Esophagus (tissue), 2 donors: Measurements from ENCODE around the gene EVPL. TPM values are rescaled to one million over a fixed set of nuclear protein-coding genes. Genes with fewer than 3 reads are reported as not detected.

Experiments used
- H3K27ac ChIP-seq, 2 donors: one replicate each; pipeline ENCODE4 v1.5.1; 2013; ENCODE audit warnings: low read depth in 2 of 2, mild to moderate bottlenecking in 2 of 2, inconsistent platforms in 1 of 2, low read length in 1 of 2, moderate library complexity in 1 of 2
- H3K27me3 ChIP-seq, 2 donors: one replicate each; pipeline ENCODE4 v1.6.1; 2013; ENCODE audit warnings: low read length in 2 of 2, control low read depth in 1 of 2, mild to moderate bottlenecking in 1 of 2; ENCODE audit not compliant: insufficient read depth in 2 of 2, control insufficient read depth in 1 of 2
- H3K36me3 ChIP-seq, 2 donors: one replicate each; pipeline ENCODE4 v1.6.1; 2013; ENCODE audit warnings: low read length in 1 of 2; ENCODE audit not compliant: control insufficient read depth in 2 of 2, insufficient read depth in 2 of 2
- H3K4me1 ChIP-seq, 2 donors: one replicate each; pipeline ENCODE4 v1.6.1; 2013; ENCODE audit warnings: low read length in 1 of 2; ENCODE audit not compliant: control insufficient read depth in 2 of 2, insufficient read depth in 2 of 2
- H3K4me3 ChIP-seq, 2 donors: one replicate each; pipeline ENCODE4 v1.5.1; 2013; ENCODE audit warnings: low read length in 2 of 2, mild to moderate bottlenecking in 2 of 2, low read depth in 1 of 2, moderate library complexity in 1 of 2
- H3K9me3 ChIP-seq, 2 donors: one replicate each; pipeline ENCODE4 v1.6.1; 2013; ENCODE audit warnings: mild to moderate bottlenecking in 2 of 2, low read depth in 1 of 2, low read length in 1 of 2, moderate library complexity in 1 of 2; ENCODE audit not compliant: control insufficient read depth in 2 of 2, insufficient read depth in 1 of 2
- WGBS, 2 donors: extraction: QIAGEN DNeasy Blood & Tissue Kit; methylation state at CpG; one replicate each; pipeline ENCODE4 v1.1.7; 2013; 5-methylcytosine and 5-hydroxymethylcytosine counted together
- polyA plus RNA-seq, 2 donors: library from polyadenylated mRNA; stranded (reverse); fragments of 200-250 nt; gene quantifications; one replicate each; pipeline ENCODE4 v1.2.3, GENCODE V29; 2013
- donor health status: healthy with polysubstance abuse.
- donor health status: Bipolar disorder and iron deficiency.

The EVPL gene
- polyA plus RNA-seq, 2 donors = 229 to 425 TPM

- H3K36me3 ChIP-seq = peaks cover 0 to 49% of the 10 kb centered on the region in 2 donors
- H3K27me3 ChIP-seq = no peaks in the 10 kb centered on the region
- no peak overlapping the region for H3K4me3 ChIP-seq
- no peaks in the 10 kb centered on the region for H3K4me1 ChIP-seq
- no peaks in the 10 kb centered on the region for H3K9me3 ChIP-seq
- H3K27ac ChIP-seq = peak overlapping the region in 1 of 2 donors; percentile 29
- WGBS, 2 donors = 71 to 82% methylated on average over 8 of the region's 8 CpGs
Measured at GRCh38 chr17:76004750-76005262, 22.3 kb downstream of the EVPL start.

GRCh38 chr17:76003915-76004314, 23.2 kb downstream of the EVPL start:
- Histone ChIP-seq H3K27ac (no peak overlapping the region), H3K27me3 (no peaks in the 10 kb centered on the region), H3K36me3 (peaks cover 0 to 41% of the 10 kb centered on the region in 2 donors), H3K4me1 (no peaks in the 10 kb centered on the region), H3K9me3 (no peaks in the 10 kb centered on the region), H3K4me3 (no peak overlapping the region)
- 70 to 78% methylated on average over 6 of the region's 6 CpGs for WGBS, 2 donors

- Histone ChIP-seq H3K4me1 (peaks cover 0 to 5% of the 10 kb centered on the region in 2 donors), H3K27me3 (no peaks in the 10 kb centered on the region), H3K36me3 (peaks cover 0 to 25% of the 10 kb centered on the region in 2 donors), H3K9me3 (no peaks in the 10 kb centered on the region), H3K27ac (peak overlapping the region in 1 of 2 donors; percentile 53), H3K4me3 (no peak overlapping the region)
- 93 to 95% methylated on average over 12 of the region's 12 CpGs for WGBS, 2 donors
Measured at GRCh38 chr17:76002100-76002499, 25.0 kb downstream of the EVPL start.

- no peaks in the 10 kb centered on the region for H3K27me3 ChIP-seq
- no peak within 1 kb of the TSS for H3K4me3 ChIP-seq
- H3K4me1 ChIP-seq = peaks cover 0 to 10% of the 10 kb centered on the region in 2 donors
- H3K36me3 ChIP-seq = peaks cover 0 to 20% of the 10 kb centered on the region in 2 donors
- peak within 1 kb of the TSS; percentile 2 to 78 for H3K27ac ChIP-seq
- no peaks in the 10 kb centered on the region for H3K9me3 ChIP-seq
- 77 to 78% methylated on average over 17 to 21 of the region's 21 CpGs for WGBS, 2 donors
Measured at GRCh38 chr17:76000755-76001521, 26.2 kb downstream of the EVPL start, which contains the start of gene CDK3. Gene CDK3, plus strand, starts transcription at chr17:76000855. Its CDS starts 571 bp downstream, at chr17:76001426.

GRCh38 chr17:76000016-76000754, 26.9 kb downstream of the EVPL start:
- 53 to 56% methylated on average over 31 of the region's 31 CpGs for WGBS, 2 donors
- Histone ChIP-seq H3K27me3 (no peaks in the 10 kb centered on the region), H3K4me3 (no peak overlapping the region), H3K27ac (peak overlapping the region; percentile 2 to 78), H3K36me3 (peaks cover 0 to 21% of the 10 kb centered on the region in 2 donors), H3K4me1 (peaks cover 0 to 10% of the 10 kb centered on the region in 2 donors), H3K9me3 (no peaks in the 10 kb centered on the region)

- no peaks in the 10 kb centered on the region for H3K27me3 ChIP-seq
- peaks cover 0 to 10% of the 10 kb centered on the region in 2 donors for H3K4me1 ChIP-seq
- WGBS, 2 donors = 88 to 91% methylated on average over 9 of the region's 9 CpGs
- H3K27ac ChIP-seq = peak overlapping the region in 1 of 2 donors; percentile 50
- no peaks in the 10 kb centered on the region for H3K9me3 ChIP-seq
- peaks cover 0 to 15% of the 10 kb centered on the region in 2 donors for H3K36me3 ChIP-seq
- H3K4me3 ChIP-seq = no peak overlapping the region
Measured at GRCh38 chr17:75998327-75998795, 28.7 kb downstream of the EVPL start.

- Histone ChIP-seq H3K4me3 (no peak overlapping the region), H3K27me3 (no peaks in the 10 kb centered on the region), H3K9me3 (no peaks in the 10 kb centered on the region), H3K36me3 (peaks cover 0 to 11% of the 10 kb centered on the region in 2 donors), H3K4me1 (peaks cover 0 to 10% of the 10 kb centered on the region in 2 donors), H3K27ac (peak overlapping the region; percentile 50 to 96)
- 30 to 38% methylated on average over 18 of the region's 18 CpGs for WGBS, 2 donors
Measured at GRCh38 chr17:75996665-75997590, 30.2 kb downstream of the EVPL start.

- no peaks in the 10 kb centered on the region for H3K27me3 ChIP-seq
- peaks cover 0 to 10% of the 10 kb centered on the region in 2 donors for H3K4me1 ChIP-seq
- peaks cover 3 to 10% of the 10 kb centered on the region in 2 donors for H3K36me3 ChIP-seq
- H3K9me3 ChIP-seq = no peaks in the 10 kb centered on the region
- H3K4me3 ChIP-seq = no peak overlapping the region
- 85 to 93% methylated on average over 7 of the region's 7 CpGs for WGBS, 2 donors
- no peak overlapping the region for H3K27ac ChIP-seq
Measured at GRCh38 chr17:75995385-75995925, 31.7 kb downstream of the EVPL start.
